HFFc6 (cell line): ENCODE results near the gene SGK2. TPM values are rescaled to one million over a fixed set of nuclear protein-coding genes. Genes with fewer than 3 reads are reported as not detected.

Experiments used
- DNase-seq: peaks from one replicate; pipeline ENCODE4 v3.0.0-alpha.2; 2018
- H3K27ac Mint-ChIP-seq: 2 replicates; pipeline ENCODE4 v1.8.0; 2020; ENCODE audit warnings: mild to moderate bottlenecking, mixed read lengths
- H3K27me3 Mint-ChIP-seq: 2 replicates; pipeline ENCODE4 v1.8.0; 2021; ENCODE audit warnings: mild to moderate bottlenecking, moderate library complexity, mixed read lengths; ENCODE audit not compliant: insufficient read depth
- H3K36me3 Mint-ChIP-seq: 2 replicates; pipeline ENCODE4 v1.8.0; 2021; ENCODE audit warnings: low read depth, mixed read lengths
- H3K4me1 Mint-ChIP-seq: 2 replicates; pipeline ENCODE4 v1.8.0; 2020; ENCODE audit warnings: low read depth, mixed read lengths
- H3K4me3 Mint-ChIP-seq: 2 replicates; pipeline ENCODE4 v1.8.0; 2020; ENCODE audit warnings: mild to moderate bottlenecking, moderate library complexity, mixed read lengths
- H3K9me3 Mint-ChIP-seq: 2 replicates; pipeline ENCODE4 v1.8.0; 2020; ENCODE audit warnings: mild to moderate bottlenecking, mixed read lengths
- CTCF ChIP-seq: fragments of 200-600 bp; sonication (generic); IDR thresholded peaks from 2 replicates; pipeline ENCODE4 v1.5.0; 2021; ENCODE audit warnings: antibody characterized with exemption, mild to moderate bottlenecking
- total RNA-seq, 6 experiments: library from RNA; stranded (reverse); fragmentation: NEBNext Ultra II Directional; extraction: Animal tissue kit (Norgen Biotek cat#: 25700); gene quantifications; 2 replicates in 1 of 6; 3 replicates in 5 of 6; pipeline ENCODE4 v1.2.3, GENCODE V29; 2021

The SGK2 gene
- total RNA-seq, 6 experiments from 2014 or later, result 0.09 TPM; not detected in 5

- no peak for DNase-seq
- H3K36me3 Mint-ChIP-seq, result no peaks in the 10 kb centered on the region
- no peaks in the 10 kb centered on the region for H3K4me1 Mint-ChIP-seq
- TF ChIP-seq CTCF, result no peak
- H3K27me3 Mint-ChIP-seq, result peaks cover 23% of the 10 kb centered on the region
- no peak overlapping the region for H3K27ac Mint-ChIP-seq
- H3K4me3 Mint-ChIP-seq, result no peak overlapping the region
- H3K9me3 Mint-ChIP-seq, result no peaks in the 10 kb centered on the region
These were observed 5.2 kb downstream of the SGK2 start for GRCh38 chr20:43563991-43564390.

GRCh38 chr20:43564455-43564854 is 5.6 kb downstream of the SGK2 start:
- Mint-ChIP-seq H3K27ac (no peak overlapping the region), H3K9me3 (no peaks in the 10 kb centered on the region), H3K4me1 (no peaks in the 10 kb centered on the region), H3K36me3 (no peaks in the 10 kb centered on the region), H3K27me3 (peaks cover 23% of the 10 kb centered on the region), H3K4me3 (no peak overlapping the region)
- DNase-seq, result no peak
- no peak for TF ChIP-seq CTCF

- no peak for TF ChIP-seq CTCF
- Mint-ChIP-seq H3K27me3 (peaks cover 23% of the 10 kb centered on the region), H3K9me3 (no peaks in the 10 kb centered on the region), H3K27ac (no peak overlapping the region), H3K4me3 (no peak overlapping the region), H3K36me3 (no peaks in the 10 kb centered on the region), H3K4me1 (no peaks in the 10 kb centered on the region)
- DNase-seq, result no peak
These were observed 6.3 kb downstream of the SGK2 start for GRCh38 chr20:43564993-43565757.

GRCh38 chr20:43565758-43566104 is 6.9 kb downstream of the SGK2 start:
- no peak for DNase-seq
- no peaks in the 10 kb centered on the region for H3K4me1 Mint-ChIP-seq
- no peaks in the 10 kb centered on the region for H3K9me3 Mint-ChIP-seq
- no peak overlapping the region for H3K27ac Mint-ChIP-seq
- H3K36me3 Mint-ChIP-seq, result no peaks in the 10 kb centered on the region
- TF ChIP-seq CTCF, result no peak
- peaks cover 24% of the 10 kb centered on the region for H3K27me3 Mint-ChIP-seq
- no peak overlapping the region for H3K4me3 Mint-ChIP-seq

- DNase-seq, result no peak
- Mint-ChIP-seq H3K4me3 (no peak overlapping the region), H3K9me3 (no peaks in the 10 kb centered on the region), H3K27me3 (peaks cover 29% of the 10 kb centered on the region), H3K36me3 (no peaks in the 10 kb centered on the region), H3K4me1 (no peaks in the 10 kb centered on the region), H3K27ac (no peak overlapping the region)
- no peak for TF ChIP-seq CTCF
These were observed 8.7 kb downstream of the SGK2 start for GRCh38 chr20:43567477-43567876.
